WTC11 (cell line): ENCODE results near the gene GALNT2. TPM values are rescaled to one million over a fixed set of nuclear protein-coding genes. Genes with fewer than 3 reads are reported as not detected.

Experiments used
- ATAC-seq: fragments of 200-7000 bp; cut with Tn5 transposase; 2 replicates; pipeline ENCODE4 v1.10.0; 2021; ENCODE audit warnings: mild to moderate bottlenecking, moderate library complexity
- CTCF ChIA-PET: fragments of 300-600 bp; sonication (Branson Sonifier 250); formaldehyde crosslinking; loops from one replicate; lab custom pipeline; 2021; ENCODE audit warnings: antibody characterized with exemption; lab: Charles Lee
- POLR2A ChIA-PET: fragments of 350-600 bp; sonication (Branson Sonifier 250); formaldehyde crosslinking; loops from one replicate; lab custom pipeline; 2021; ENCODE audit warnings: antibody characterized with exemption; lab: Charles Lee
- DNase-seq: peaks from one replicate; pipeline ENCODE4 v3.0.0; 2021; ENCODE audit warnings: low spot score
- H3K27ac Mint-ChIP-seq: 2 replicates; pipeline ENCODE4 v1.8.0; 2021; ENCODE audit warnings: mixed read lengths
- H3K27me3 Mint-ChIP-seq: 2 replicates; pipeline ENCODE4 v1.8.0; 2021; ENCODE audit warnings: low read depth, mild to moderate bottlenecking, moderate library complexity, mixed read lengths
- H3K36me3 Mint-ChIP-seq: 2 replicates; pipeline ENCODE4 v1.8.0; 2021; ENCODE audit warnings: mixed read lengths
- H3K4me1 Mint-ChIP-seq: 2 replicates; pipeline ENCODE4 v1.8.0; 2022; ENCODE audit warnings: mixed read lengths
- H3K4me3 Mint-ChIP-seq: 2 replicates; pipeline ENCODE4 v1.8.0; 2021; ENCODE audit warnings: mild to moderate bottlenecking, moderate library complexity, mixed read lengths
- H3K9me3 Mint-ChIP-seq: 2 replicates; pipeline ENCODE4 v1.8.0; 2021; ENCODE audit warnings: mixed read lengths
- FOXP1 ChIP-seq: sonication (generic); formaldehyde crosslinking; IDR thresholded peaks from 2 replicates; pipeline ENCODE4 v1.8.0; 2022; ENCODE audit warnings: missing genetic modification reagents, mild to moderate bottlenecking, moderate library complexity, borderline replicate concordance
- GABPB1 ChIP-seq: sonication (generic); formaldehyde crosslinking; IDR thresholded peaks from 2 replicates; pipeline ENCODE4 v1.8.1; 2023; ENCODE audit warnings: mild to moderate bottlenecking, missing genetic modification reagents
- NFATC4 ChIP-seq: fragments of 250-450 bp; sonication (Bioruptor Pico); IDR thresholded peaks from 2 replicates; pipeline ENCODE4 v1.9.0; 2021; ENCODE audit warnings: mild to moderate bottlenecking
- NR1H2 ChIP-seq: sonication (generic); formaldehyde crosslinking; IDR thresholded peaks from 2 replicates; pipeline ENCODE4 v1.9.0; 2021; ENCODE audit warnings: mild to moderate bottlenecking, moderate library complexity, missing genetic modification reagents
- SP1 ChIP-seq: sonication (generic); formaldehyde crosslinking; conservative IDR thresholded peaks from 2 replicates; pipeline ENCODE4 v1.8.1; 2022; ENCODE audit warnings: missing genetic modification reagents
- ZNF671 ChIP-seq: fragments of 250-450 bp; sonication (Bioruptor Pico); IDR thresholded peaks from 2 replicates; pipeline ENCODE4 v1.8.0; 2021; ENCODE audit warnings: mild to moderate bottlenecking
- total RNA-seq: library from RNA; stranded (reverse); gene quantifications from 3 replicates; pipeline ENCODE4 v1.2.3, GENCODE V29; 2021
- TF ChIP-seq, protein P1 (sequence below): sonication (generic); formaldehyde crosslinking; IDR thresholded peaks from 2 replicates; pipeline ENCODE4 v1.8.0; 2022; ENCODE audit warnings: mild to moderate bottlenecking, missing genetic modification reagents
- TF ChIP-seq, protein P2 (sequence below): sonication (generic); formaldehyde crosslinking; IDR thresholded peaks from 2 replicates; pipeline ENCODE4 v1.8.0; 2022; ENCODE audit warnings: missing genetic modification reagents
- TF ChIP-seq, protein P3 (sequence below): sonication (generic); formaldehyde crosslinking; IDR thresholded peaks from 2 replicates; pipeline ENCODE4 v1.8.1; 2023; ENCODE audit warnings: mild to moderate bottlenecking, moderate library complexity, missing genetic modification reagents
- TF ChIP-seq, protein P4 (sequence below): sonication (generic); formaldehyde crosslinking; IDR thresholded peaks from 2 replicates; pipeline ENCODE4 v1.8.1; 2023; ENCODE audit warnings: mild to moderate bottlenecking, missing genetic modification reagents

Gene GALNT2
- total RNA-seq, 1 experiment from 2014 or later, result 74.8 TPM

DNA sequence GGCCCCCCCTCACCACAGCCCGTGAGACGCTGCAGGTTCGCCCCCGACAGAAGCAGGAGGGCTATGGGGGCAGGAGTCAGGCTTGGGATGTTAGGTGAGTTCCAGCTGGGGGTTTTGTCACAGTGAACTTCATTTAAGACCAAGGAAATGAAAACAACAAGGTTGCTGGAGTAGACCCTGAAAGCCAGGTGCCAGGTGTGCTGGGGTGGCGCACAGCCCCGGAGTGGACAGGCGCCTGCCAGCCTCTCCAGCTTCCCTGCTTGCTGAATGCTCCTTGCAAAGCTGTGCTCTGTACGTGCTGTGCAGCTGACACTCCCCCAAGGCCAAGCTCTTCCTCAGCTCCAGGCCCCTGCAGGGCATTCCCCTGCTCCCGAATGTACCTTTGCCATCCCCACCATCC is 256.6 kb downstream of the GALNT2 start:
- Mint-ChIP-seq H3K9me3 (peaks cover 4% of the 10 kb centered on the region; the same call in 1 of the 2 replicates), H3K4me1 (peaks cover 11% of the 10 kb centered on the region), H3K36me3 (peaks cover 44% of the 10 kb centered on the region), H3K4me3 (no peak overlapping the region), H3K27me3 (no peaks in the 10 kb centered on the region), H3K27ac (no peak overlapping the region)
- POLR2A ChIA-PET, result no interaction called here
- TF ChIP-seq NR1H2 (CRISPR knock-in tag), result no peak
- TF ChIP-seq, protein P1, sequence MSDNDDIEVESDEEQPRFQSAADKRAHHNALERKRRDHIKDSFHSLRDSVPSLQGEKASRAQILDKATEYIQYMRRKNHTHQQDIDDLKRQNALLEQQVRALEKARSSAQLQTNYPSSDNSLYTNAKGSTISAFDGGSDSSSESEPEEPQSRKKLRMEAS (CRISPR knock-in tag), result no peak
- TF ChIP-seq SP1 (CRISPR knock-in tag), result no peak
- DNase-seq, result no peak
- ATAC-seq, result no peak
- CTCF ChIA-PET, result no interaction called here

DNA sequence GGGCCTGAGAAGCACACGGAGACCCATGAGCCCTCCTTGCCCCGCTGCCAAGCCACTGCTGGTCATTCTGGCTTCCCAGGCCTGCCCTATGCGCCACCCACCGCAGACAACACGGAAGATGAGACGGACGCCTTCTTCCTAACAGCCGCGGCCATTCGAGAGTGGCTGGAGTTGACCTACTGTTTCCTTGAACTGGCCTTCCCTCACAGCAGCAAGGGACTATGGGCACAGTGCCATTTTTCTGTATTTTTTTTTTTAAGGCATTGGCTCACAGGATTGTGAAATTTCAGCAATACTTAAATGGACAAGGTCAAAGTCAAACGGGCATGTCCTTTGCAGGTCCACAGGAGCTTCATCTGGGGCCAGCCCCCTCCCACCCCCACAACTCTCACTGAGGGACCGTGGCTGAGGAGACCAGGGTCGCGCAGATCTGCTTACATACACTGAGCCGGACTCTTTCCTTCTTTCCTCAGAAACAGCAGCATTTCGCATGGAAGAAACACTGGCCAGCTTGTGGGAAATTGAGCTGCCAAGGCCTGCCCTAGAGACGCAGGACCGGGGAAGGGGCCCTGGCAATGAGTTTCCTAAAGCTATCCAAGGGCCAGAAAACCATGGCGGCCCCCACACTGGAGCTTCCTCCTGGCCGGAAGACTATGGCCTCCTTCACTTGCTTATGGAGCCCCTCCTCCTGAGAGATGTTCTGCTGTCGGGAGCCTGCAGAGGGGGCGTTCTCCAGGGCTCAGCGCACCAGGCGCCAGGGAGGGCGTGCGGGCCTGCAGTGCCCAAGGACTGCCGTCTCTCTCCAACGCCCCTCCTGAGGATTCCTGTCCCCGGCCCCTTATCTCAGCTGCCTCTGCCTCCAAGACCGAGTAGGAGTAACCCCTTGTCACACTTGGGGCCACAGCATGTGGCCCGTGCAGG is 260.2 kb downstream of the GALNT2 start:
- H3K36me3 Mint-ChIP-seq, result peaks cover 39% of the 10 kb centered on the region
- ChIA-PET CTCF (no interaction called here), POLR2A (no interaction called here)
- ATAC-seq (peak; percentile 48; the same call in 1 of the 2 replicates), DNase-seq (no peak)
- no peaks in the 10 kb centered on the region for H3K9me3 Mint-ChIP-seq
- TF ChIP-seq NFATC4, result no peak
- TF ChIP-seq, protein P2, sequence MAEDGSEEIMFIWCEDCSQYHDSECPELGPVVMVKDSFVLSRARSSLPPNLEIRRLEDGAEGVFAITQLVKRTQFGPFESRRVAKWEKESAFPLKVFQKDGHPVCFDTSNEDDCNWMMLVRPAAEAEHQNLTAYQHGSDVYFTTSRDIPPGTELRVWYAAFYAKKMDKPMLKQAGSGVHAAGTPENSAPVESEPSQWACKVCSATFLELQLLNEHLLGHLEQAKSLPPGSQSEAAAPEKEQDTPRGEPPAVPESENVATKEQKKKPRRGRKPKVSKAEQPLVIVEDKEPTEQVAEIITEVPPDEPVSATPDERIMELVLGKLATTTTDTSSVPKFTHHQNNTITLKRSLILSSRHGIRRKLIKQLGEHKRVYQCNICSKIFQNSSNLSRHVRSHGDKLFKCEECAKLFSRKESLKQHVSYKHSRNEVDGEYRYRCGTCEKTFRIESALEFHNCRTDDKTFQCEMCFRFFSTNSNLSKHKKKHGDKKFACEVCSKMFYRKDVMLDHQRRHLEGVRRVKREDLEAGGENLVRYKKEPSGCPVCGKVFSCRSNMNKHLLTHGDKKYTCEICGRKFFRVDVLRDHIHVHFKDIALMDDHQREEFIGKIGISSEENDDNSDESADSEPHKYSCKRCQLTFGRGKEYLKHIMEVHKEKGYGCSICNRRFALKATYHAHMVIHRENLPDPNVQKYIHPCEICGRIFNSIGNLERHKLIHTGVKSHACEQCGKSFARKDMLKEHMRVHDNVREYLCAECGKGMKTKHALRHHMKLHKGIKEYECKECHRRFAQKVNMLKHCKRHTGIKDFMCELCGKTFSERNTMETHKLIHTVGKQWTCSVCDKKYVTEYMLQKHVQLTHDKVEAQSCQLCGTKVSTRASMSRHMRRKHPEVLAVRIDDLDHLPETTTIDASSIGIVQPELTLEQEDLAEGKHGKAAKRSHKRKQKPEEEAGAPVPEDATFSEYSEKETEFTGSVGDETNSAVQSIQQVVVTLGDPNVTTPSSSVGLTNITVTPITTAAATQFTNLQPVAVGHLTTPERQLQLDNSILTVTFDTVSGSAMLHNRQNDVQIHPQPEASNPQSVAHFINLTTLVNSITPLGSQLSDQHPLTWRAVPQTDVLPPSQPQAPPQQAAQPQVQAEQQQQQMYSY (CRISPR knock-in tag), result no peak
- H3K27me3 Mint-ChIP-seq, result no peaks in the 10 kb centered on the region
- H3K4me3 Mint-ChIP-seq, result no peak overlapping the region
- 0 out of 2 replicates have a peak overlapping the region, but pooled peaks have one; percentile 5 for H3K27ac Mint-ChIP-seq
- peaks cover 15% of the 10 kb centered on the region for H3K4me1 Mint-ChIP-seq

DNA sequence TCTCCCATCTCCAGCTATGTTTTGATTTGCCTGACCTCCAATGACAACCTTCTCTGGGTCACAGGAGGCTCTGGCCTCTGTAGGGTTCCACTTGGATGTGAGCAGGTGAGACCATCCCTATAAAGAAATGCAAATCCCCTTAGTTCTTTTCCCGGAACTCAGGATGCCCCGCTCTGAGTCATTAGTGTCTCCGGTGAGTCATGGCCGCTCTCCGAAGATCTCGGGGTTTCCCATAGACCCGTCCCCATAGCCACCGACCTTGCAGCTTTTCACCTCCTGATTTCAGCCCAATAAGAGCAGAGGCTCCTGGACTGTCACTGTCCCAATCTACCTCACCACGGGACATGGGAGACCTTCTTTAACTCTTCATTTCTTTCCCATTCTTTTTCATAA is 260.9 kb downstream of the GALNT2 start:
- POLR2A ChIA-PET, result no interaction called here
- no peak for DNase-seq
- CTCF ChIA-PET, result no interaction called here
- H3K4me3 Mint-ChIP-seq, result no peak overlapping the region
- peaks cover 34% of the 10 kb centered on the region for H3K36me3 Mint-ChIP-seq
- H3K27me3 Mint-ChIP-seq, result no peaks in the 10 kb centered on the region
- no peaks in the 10 kb centered on the region for H3K9me3 Mint-ChIP-seq
- no peak for ATAC-seq
- H3K27ac Mint-ChIP-seq, result peak overlapping the region; percentile 5; the same call in 1 of the 2 replicates
- peaks cover 21% of the 10 kb centered on the region for H3K4me1 Mint-ChIP-seq
- TF ChIP-seq, protein P3, sequence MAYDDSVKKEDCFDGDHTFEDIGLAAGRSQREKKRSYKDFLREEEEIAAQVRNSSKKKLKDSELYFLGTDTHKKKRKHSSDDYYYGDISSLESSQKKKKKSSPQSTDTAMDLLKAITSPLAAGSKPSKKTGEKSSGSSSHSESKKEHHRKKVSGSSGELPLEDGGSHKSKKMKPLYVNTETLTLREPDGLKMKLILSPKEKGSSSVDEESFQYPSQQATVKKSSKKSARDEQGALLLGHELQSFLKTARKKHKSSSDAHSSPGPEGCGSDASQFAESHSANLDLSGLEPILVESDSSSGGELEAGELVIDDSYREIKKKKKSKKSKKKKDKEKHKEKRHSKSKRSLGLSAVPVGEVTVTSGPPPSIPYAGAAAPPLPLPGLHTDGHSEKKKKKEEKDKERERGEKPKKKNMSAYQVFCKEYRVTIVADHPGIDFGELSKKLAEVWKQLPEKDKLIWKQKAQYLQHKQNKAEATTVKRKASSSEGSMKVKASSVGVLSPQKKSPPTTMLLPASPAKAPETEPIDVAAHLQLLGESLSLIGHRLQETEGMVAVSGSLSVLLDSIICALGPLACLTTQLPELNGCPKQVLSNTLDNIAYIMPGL (CRISPR knock-in tag), result no peak
- TF ChIP-seq FOXP1 (CRISPR knock-in tag) (no peak), GABPB1 (CRISPR knock-in tag) (no peak)
- TF ChIP-seq, protein P4, sequence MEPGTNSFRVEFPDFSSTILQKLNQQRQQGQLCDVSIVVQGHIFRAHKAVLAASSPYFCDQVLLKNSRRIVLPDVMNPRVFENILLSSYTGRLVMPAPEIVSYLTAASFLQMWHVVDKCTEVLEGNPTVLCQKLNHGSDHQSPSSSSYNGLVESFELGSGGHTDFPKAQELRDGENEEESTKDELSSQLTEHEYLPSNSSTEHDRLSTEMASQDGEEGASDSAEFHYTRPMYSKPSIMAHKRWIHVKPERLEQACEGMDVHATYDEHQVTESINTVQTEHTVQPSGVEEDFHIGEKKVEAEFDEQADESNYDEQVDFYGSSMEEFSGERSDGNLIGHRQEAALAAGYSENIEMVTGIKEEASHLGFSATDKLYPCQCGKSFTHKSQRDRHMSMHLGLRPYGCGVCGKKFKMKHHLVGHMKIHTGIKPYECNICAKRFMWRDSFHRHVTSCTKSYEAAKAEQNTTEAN (CRISPR knock-in tag), result no peak

DNA sequence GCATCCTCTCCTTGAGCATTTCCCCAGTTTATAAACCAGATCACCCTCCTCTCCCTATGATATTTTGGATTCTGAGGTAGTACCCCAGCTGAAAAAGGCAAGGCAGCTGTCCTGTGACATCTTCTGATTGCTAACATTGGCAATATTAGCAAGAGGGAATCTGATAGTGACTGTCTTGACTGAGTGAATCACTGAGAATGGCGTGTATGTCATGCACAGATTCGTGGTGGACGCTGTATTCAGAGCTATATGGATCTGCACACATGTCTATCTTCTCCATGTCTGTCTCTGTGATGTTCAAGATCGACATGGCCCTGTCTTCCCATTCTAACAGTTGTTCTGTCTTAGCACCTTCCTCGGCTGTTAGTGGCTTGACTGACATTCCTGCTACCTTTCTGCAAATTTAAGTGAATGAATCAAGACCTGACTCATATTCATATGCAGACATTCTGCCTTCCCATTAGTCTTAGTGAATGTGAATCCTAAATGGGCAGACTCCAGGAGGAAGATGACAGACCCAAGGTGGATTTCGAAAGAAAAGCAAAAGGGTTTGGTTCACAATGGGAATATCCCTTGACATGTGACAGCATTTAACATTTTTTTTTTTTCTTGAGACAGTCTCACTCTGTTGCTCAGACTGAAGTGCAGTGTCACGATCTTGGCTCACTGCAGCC is 261.4 kb downstream of the GALNT2 start:
- Mint-ChIP-seq H3K27ac (peak overlapping the region; percentile 5; the same call in 1 of the 2 replicates), H3K27me3 (no peaks in the 10 kb centered on the region), H3K9me3 (no peaks in the 10 kb centered on the region), H3K36me3 (peaks cover 33% of the 10 kb centered on the region), H3K4me1 (peaks cover 27% of the 10 kb centered on the region), H3K4me3 (no peak overlapping the region)
- ATAC-seq (no peak), DNase-seq (no peak)
- ChIA-PET POLR2A (no interaction called here), CTCF (no interaction called here)
- TF ChIP-seq ZNF671 (CRISPR knock-in tag) (no peak), GABPB1 (CRISPR knock-in tag) (no peak)
